Parathyroid adenoma (tissue), 2 donors: ENCODE measurements around the gene OSBPL2.

ENCODE experiments used
- H2AFZ ChIP-seq: fragments of 300-600 bp; sonication (generic); one replicate; pipeline ENCODE4 v1.7.0; 2017; ENCODE audit warnings: antibody characterized with exemption, mild to moderate bottlenecking
- H3K27ac ChIP-seq: fragments of 300-600 bp; sonication (generic); one replicate; pipeline ENCODE4 v1.7.0; 2017
- H3K27me3 ChIP-seq: fragments of 300-600 bp; sonication (generic); one replicate; pipeline ENCODE4 v1.7.0; 2017; ENCODE audit warnings: low read length; ENCODE audit not compliant: control insufficient read depth, insufficient read depth
- H3K36me3 ChIP-seq: fragments of 300-600 bp; sonication (generic); one replicate; pipeline ENCODE4 v1.7.0; 2017; ENCODE audit warnings: low read length; ENCODE audit not compliant: control insufficient read depth, insufficient read depth
- H3K4me1 ChIP-seq: fragments of 300-600 bp; sonication (generic); one replicate; pipeline ENCODE4 v1.7.0; 2017; ENCODE audit warnings: control low read depth
- H3K4me2 ChIP-seq: fragments of 300-600 bp; sonication (generic); one replicate; pipeline ENCODE4 v1.7.0; 2017; ENCODE audit warnings: low read length
- H3K4me3 ChIP-seq: fragments of 300-600 bp; sonication (generic); one replicate; pipeline ENCODE4 v1.7.0; 2017; ENCODE audit warnings: low read depth, low read length
- H3K79me2 ChIP-seq: fragments of 300-600 bp; sonication (generic); one replicate; pipeline ENCODE4 v1.7.0; 2017; ENCODE audit warnings: control low read depth
- H3K9ac ChIP-seq: fragments of 300-600 bp; sonication (generic); one replicate; pipeline ENCODE4 v1.7.0; 2017; ENCODE audit warnings: mild to moderate bottlenecking
- H3K9me3 ChIP-seq: fragments of 300-600 bp; sonication (generic); one replicate; pipeline ENCODE4 v1.7.0; 2017; ENCODE audit warnings: low read length; ENCODE audit not compliant: control insufficient read depth
- TF ChIP-seq, protein P1 (sequence below): fragments of 300-600 bp; sonication (generic); IDR thresholded peaks from one replicate; pipeline ENCODE4 v1.7.0; 2017; ENCODE audit warnings: antibody characterized with exemption, mild to moderate bottlenecking
- donor health status: primary hyperparathyroidism.

OSBPL2 gene

DNA sequence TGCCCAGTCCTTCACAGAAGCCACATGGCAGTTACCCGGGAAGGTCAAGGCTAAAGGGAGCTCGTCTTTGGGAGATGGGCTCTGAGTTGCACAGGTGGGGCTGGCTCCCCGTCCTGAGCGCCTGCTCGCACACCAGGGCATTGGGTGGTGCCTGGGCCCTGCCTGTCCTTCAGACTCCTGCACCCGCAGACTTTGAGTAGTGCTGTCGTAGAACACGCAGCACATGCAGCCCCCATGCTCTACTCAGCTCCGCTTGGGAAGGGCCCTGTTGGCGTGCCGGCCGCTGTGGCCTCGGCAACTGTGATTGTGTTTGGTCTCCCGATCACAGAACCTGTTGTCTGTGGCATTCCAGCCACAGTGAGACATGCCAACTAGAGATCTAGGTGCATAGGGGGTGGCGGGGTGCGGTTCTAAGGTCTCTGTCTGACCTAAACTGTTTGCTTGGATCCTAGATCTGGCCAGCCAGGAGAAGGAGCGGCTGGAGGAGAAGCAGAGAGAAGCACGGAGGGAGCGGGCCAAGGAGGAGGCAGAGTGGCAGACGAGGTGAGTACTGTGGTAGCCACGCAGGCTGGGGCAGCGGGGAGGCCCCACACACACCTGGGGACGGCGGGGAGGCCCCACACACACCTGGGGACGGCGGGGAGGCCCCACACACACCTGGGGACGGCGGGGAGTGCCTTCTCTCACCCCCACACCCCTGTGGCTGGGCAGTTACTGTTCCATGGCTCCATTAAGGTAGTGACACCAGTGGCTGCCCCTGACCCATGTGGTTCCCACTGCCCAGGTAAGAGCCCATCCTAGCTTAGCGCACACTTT is 53.1 kb downstream of the OSBPL2 start:
- no peaks in the 10 kb centered on the region for H3K9me3 ChIP-seq
- H2AFZ ChIP-seq = no peak overlapping the region
- no peak overlapping the region for H3K9ac ChIP-seq
- H3K79me2 ChIP-seq = no peaks in the 10 kb centered on the region
- H3K36me3 ChIP-seq = no peaks in the 10 kb centered on the region
- no peak overlapping the region for H3K27ac ChIP-seq
- TF ChIP-seq, protein P1, sequence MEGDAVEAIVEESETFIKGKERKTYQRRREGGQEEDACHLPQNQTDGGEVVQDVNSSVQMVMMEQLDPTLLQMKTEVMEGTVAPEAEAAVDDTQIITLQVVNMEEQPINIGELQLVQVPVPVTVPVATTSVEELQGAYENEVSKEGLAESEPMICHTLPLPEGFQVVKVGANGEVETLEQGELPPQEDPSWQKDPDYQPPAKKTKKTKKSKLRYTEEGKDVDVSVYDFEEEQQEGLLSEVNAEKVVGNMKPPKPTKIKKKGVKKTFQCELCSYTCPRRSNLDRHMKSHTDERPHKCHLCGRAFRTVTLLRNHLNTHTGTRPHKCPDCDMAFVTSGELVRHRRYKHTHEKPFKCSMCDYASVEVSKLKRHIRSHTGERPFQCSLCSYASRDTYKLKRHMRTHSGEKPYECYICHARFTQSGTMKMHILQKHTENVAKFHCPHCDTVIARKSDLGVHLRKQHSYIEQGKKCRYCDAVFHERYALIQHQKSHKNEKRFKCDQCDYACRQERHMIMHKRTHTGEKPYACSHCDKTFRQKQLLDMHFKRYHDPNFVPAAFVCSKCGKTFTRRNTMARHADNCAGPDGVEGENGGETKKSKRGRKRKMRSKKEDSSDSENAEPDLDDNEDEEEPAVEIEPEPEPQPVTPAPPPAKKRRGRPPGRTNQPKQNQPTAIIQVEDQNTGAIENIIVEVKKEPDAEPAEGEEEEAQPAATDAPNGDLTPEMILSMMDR = no peak
- no peaks in the 10 kb centered on the region for H3K4me1 ChIP-seq
- H3K27me3 ChIP-seq = no peaks in the 10 kb centered on the region
- no peak overlapping the region for H3K4me3 ChIP-seq
- no peak overlapping the region for H3K4me2 ChIP-seq

DNA sequence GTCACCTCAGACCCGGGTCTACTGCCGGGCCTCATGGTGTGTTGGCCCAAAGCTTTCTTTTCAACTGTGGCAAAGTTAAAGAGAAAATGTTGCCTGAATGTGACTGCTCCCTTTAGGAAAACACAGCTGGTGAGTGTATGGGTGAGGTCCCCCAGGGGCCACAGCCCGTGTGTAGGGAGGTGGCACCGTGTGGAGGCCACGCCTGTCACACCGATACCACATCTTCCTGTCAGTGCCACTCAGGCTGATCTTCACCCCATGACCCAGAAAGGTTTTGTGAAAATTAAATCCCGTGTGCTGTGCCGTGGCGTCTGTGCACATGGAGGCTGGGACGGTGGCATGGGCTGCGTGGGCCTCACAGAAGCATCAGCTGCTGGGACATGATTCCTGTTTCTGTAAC is 53.8 kb downstream of the OSBPL2 start:
- H3K79me2 ChIP-seq = no peaks in the 10 kb centered on the region
- TF ChIP-seq, protein P1 = no peak
- no peak overlapping the region for H2AFZ ChIP-seq
- H3K27me3 ChIP-seq = no peaks in the 10 kb centered on the region
- H3K4me2 ChIP-seq = no peak overlapping the region
- H3K4me3 ChIP-seq = no peak overlapping the region
- no peaks in the 10 kb centered on the region for H3K9me3 ChIP-seq
- H3K9ac ChIP-seq = no peak overlapping the region
- H3K36me3 ChIP-seq = no peaks in the 10 kb centered on the region
- H3K4me1 ChIP-seq = no peaks in the 10 kb centered on the region
- H3K27ac ChIP-seq = no peak overlapping the region

DNA sequence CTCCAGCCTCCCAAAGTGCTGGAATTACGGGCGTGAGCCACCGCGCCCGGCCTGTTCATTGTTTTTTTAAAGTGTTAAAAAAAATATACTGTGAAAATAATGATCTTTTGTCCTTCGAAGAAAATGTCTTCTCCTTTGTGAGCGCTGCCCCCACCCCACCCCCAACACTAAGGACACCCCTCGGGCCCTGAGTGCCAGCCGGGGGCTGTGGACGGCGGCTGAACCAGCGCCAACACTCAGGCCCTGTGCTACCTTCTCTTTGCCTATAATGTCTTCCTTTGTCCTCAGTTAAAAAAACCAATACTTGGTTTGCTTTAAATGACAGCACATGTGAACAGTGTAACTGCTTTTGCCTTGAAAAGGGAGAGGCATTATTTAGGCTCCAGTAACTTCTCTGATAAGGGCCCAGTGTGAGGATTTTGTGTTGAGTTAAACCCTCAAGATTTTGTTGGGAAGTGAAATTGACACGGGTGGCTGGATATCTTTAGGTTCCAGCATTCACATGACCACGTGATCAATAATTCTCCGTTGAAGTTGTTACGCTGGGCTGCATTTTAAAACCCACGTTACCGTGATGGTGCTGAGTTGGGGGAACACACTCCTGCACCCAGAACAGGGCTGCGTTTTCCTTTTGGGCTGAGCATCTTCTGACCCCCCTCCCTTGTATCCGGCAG is 54.9 kb downstream of the OSBPL2 start:
- H3K9ac ChIP-seq = no peak overlapping the region
- no peaks in the 10 kb centered on the region for H3K4me1 ChIP-seq
- H3K27ac ChIP-seq = no peak overlapping the region
- H3K4me3 ChIP-seq = no peak overlapping the region
- TF ChIP-seq, protein P1 = no peak
- no peak overlapping the region for H3K4me2 ChIP-seq
- no peak overlapping the region for H2AFZ ChIP-seq
- no peaks in the 10 kb centered on the region for H3K27me3 ChIP-seq
- H3K9me3 ChIP-seq = no peaks in the 10 kb centered on the region
- no peaks in the 10 kb centered on the region for H3K79me2 ChIP-seq
- H3K36me3 ChIP-seq = no peaks in the 10 kb centered on the region

DNA sequence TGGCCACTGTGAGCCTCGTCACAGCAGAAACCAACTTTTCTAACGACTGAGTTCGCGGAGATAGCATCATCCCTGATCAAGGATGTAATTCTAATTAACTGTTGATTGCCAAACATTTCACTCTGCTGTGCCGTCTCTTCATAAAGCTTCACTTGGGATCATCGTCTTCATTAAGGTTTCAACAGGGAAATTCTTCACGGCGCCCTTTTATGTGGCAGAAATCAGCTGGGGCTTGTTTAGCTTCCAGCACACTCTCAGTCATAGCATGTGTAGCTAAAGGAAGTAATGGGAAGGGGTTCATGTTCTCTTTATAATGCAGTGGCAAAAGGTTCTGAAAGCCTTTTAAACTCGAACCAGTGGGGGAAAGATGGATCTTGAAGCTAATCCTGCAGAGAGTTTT is 55.6 kb downstream of the OSBPL2 start:
- no peaks in the 10 kb centered on the region for H3K27me3 ChIP-seq
- H3K4me3 ChIP-seq = no peak overlapping the region
- no peaks in the 10 kb centered on the region for H3K4me1 ChIP-seq
- no peaks in the 10 kb centered on the region for H3K79me2 ChIP-seq
- no peaks in the 10 kb centered on the region for H3K9me3 ChIP-seq
- no peak overlapping the region for H2AFZ ChIP-seq
- H3K27ac ChIP-seq = no peak overlapping the region
- H3K4me2 ChIP-seq = no peak overlapping the region
- TF ChIP-seq, protein P1 = no peak
- no peaks in the 10 kb centered on the region for H3K36me3 ChIP-seq
- H3K9ac ChIP-seq = no peak overlapping the region
